Measurements from ENCODE around the gene KTN1. TPM values are rescaled to one million over a fixed set of nuclear protein-coding genes. Genes with fewer than 3 reads are reported as not detected.

KTN1 gene
- total RNA-seq, 1 experiment from 2014 or later: 55.8 TPM

GRCh38 chr14:55585854-55586253, 5.8 kb downstream of the KTN1 start:
- H3K36me3 ChIP-seq (replicated peaks; ENCODE audit: control insufficient read depth, insufficient read depth, low read length): no peaks in the 10 kb centered on the region
- H3K27me3 ChIP-seq (ENCODE audit: control insufficient read depth, insufficient read depth, low read length): no peaks in the 10 kb centered on the region
- DNase-seq: no peak
- no peak overlapping the region for H3K4me3 ChIP-seq (ENCODE audit: insufficient read depth, low read depth, low read length)

- H3K4me3 ChIP-seq (ENCODE audit: insufficient read depth, low read depth, low read length): no peak overlapping the region
- H3K27me3 ChIP-seq (ENCODE audit: control insufficient read depth, insufficient read depth, low read length): no peaks in the 10 kb centered on the region
- DNase-seq: no peak
- H3K36me3 ChIP-seq (replicated peaks; ENCODE audit: control insufficient read depth, insufficient read depth, low read length): no peaks in the 10 kb centered on the region
Measured at GRCh38 chr14:55586411-55586810, 6.4 kb downstream of the KTN1 start.

- H3K36me3 ChIP-seq (replicated peaks; ENCODE audit: control insufficient read depth, insufficient read depth, low read length): no peaks in the 10 kb centered on the region
- no peak for DNase-seq
- no peak overlapping the region for H3K4me3 ChIP-seq (ENCODE audit: insufficient read depth, low read depth, low read length)
- no peaks in the 10 kb centered on the region for H3K27me3 ChIP-seq (ENCODE audit: control insufficient read depth, insufficient read depth, low read length)
Measured at GRCh38 chr14:55587847-55588246, 7.8 kb downstream of the KTN1 start.

GRCh38 chr14:55588259-55588699, 8.3 kb downstream of the KTN1 start:
- Histone ChIP-seq H3K27me3 (ENCODE audit: control insufficient read depth, insufficient read depth, low read length) (no peaks in the 10 kb centered on the region), H3K4me3 (ENCODE audit: insufficient read depth, low read depth, low read length) (no peak overlapping the region), H3K36me3 (replicated peaks; ENCODE audit: control insufficient read depth, insufficient read depth, low read length) (no peaks in the 10 kb centered on the region)
- no peak for DNase-seq

- H3K27me3 ChIP-seq (ENCODE audit: control insufficient read depth, insufficient read depth, low read length): no peaks in the 10 kb centered on the region
Measured at GRCh38 chr14:55589171-55589570, 9.2 kb downstream of the KTN1 start.

GRCh38 chr14:55592436-55592835, 12.4 kb downstream of the KTN1 start:
- Histone ChIP-seq H3K27me3 (ENCODE audit: control insufficient read depth, insufficient read depth, low read length) (no peaks in the 10 kb centered on the region), H3K36me3 (replicated peaks; ENCODE audit: control insufficient read depth, insufficient read depth, low read length) (no peaks in the 10 kb centered on the region), H3K4me3 (ENCODE audit: insufficient read depth, low read depth, low read length) (no peak overlapping the region)
- no peak for DNase-seq

More at GRCh38 chr14:55589171-55589570, 9.2 kb downstream of the KTN1 start:
- no peak for DNase-seq
- Histone ChIP-seq H3K4me3 (ENCODE audit: insufficient read depth, low read depth, low read length) (no peak overlapping the region), H3K36me3 (replicated peaks; ENCODE audit: control insufficient read depth, insufficient read depth, low read length) (no peaks in the 10 kb centered on the region)

- Histone ChIP-seq H3K36me3 (replicated peaks; ENCODE audit: control insufficient read depth, insufficient read depth, low read length) (no peaks in the 10 kb centered on the region), H3K4me3 (ENCODE audit: insufficient read depth, low read depth, low read length) (no peak overlapping the region), H3K27me3 (ENCODE audit: control insufficient read depth, insufficient read depth, low read length) (no peaks in the 10 kb centered on the region)
- no peak for DNase-seq
Measured at GRCh38 chr14:55593698-55594097, 13.7 kb downstream of the KTN1 start.

- Histone ChIP-seq H3K36me3 (replicated peaks; ENCODE audit: control insufficient read depth, insufficient read depth, low read length) (no peaks in the 10 kb centered on the region), H3K4me3 (ENCODE audit: insufficient read depth, low read depth, low read length) (no peak overlapping the region), H3K27me3 (ENCODE audit: control insufficient read depth, insufficient read depth, low read length) (no peaks in the 10 kb centered on the region)
- DNase-seq: no peak
Measured at GRCh38 chr14:55599250-55599879, 19.4 kb downstream of the KTN1 start.

- H3K4me3 ChIP-seq (ENCODE audit: insufficient read depth, low read depth, low read length): no peak overlapping the region
- no peaks in the 10 kb centered on the region for H3K36me3 ChIP-seq (replicated peaks; ENCODE audit: control insufficient read depth, insufficient read depth, low read length)
- H3K27me3 ChIP-seq (ENCODE audit: control insufficient read depth, insufficient read depth, low read length): no peaks in the 10 kb centered on the region
- no peak for DNase-seq
Measured at GRCh38 chr14:55600784-55601561, 21.0 kb downstream of the KTN1 start.

GRCh38 chr14:55603401-55603953, 23.5 kb downstream of the KTN1 start:
- no peak for DNase-seq
- no peaks in the 10 kb centered on the region for H3K27me3 ChIP-seq (ENCODE audit: control insufficient read depth, insufficient read depth, low read length)
- no peak overlapping the region for H3K4me3 ChIP-seq (ENCODE audit: insufficient read depth, low read depth, low read length)
- H3K36me3 ChIP-seq (replicated peaks; ENCODE audit: control insufficient read depth, insufficient read depth, low read length): no peaks in the 10 kb centered on the region

- DNase-seq: no peak
- Histone ChIP-seq H3K4me3 (ENCODE audit: insufficient read depth, low read depth, low read length) (no peak overlapping the region), H3K27me3 (ENCODE audit: control insufficient read depth, insufficient read depth, low read length) (no peaks in the 10 kb centered on the region), H3K36me3 (replicated peaks; ENCODE audit: control insufficient read depth, insufficient read depth, low read length) (no peaks in the 10 kb centered on the region)
Measured at GRCh38 chr14:55604488-55604887, 24.5 kb downstream of the KTN1 start.

GRCh38 chr14:55604900-55605418, 25.0 kb downstream of the KTN1 start:
- H3K27me3 ChIP-seq (ENCODE audit: control insufficient read depth, insufficient read depth, low read length): no peaks in the 10 kb centered on the region
- DNase-seq: no peak
- H3K4me3 ChIP-seq (ENCODE audit: insufficient read depth, low read depth, low read length): no peak overlapping the region
- H3K36me3 ChIP-seq (replicated peaks; ENCODE audit: control insufficient read depth, insufficient read depth, low read length): no peaks in the 10 kb centered on the region

GRCh38 chr14:55605793-55606192, 25.8 kb downstream of the KTN1 start:
- no peak for DNase-seq
- H3K4me3 ChIP-seq (ENCODE audit: insufficient read depth, low read depth, low read length): no peak overlapping the region

GRCh38 chr14:55607386-55607785, 27.4 kb downstream of the KTN1 start:
- Histone ChIP-seq H3K36me3 (replicated peaks; ENCODE audit: control insufficient read depth, insufficient read depth, low read length) (no peaks in the 10 kb centered on the region), H3K27me3 (ENCODE audit: control insufficient read depth, insufficient read depth, low read length) (no peaks in the 10 kb centered on the region), H3K4me3 (ENCODE audit: insufficient read depth, low read depth, low read length) (no peak overlapping the region)
- DNase-seq: no peak

More at GRCh38 chr14:55605793-55606192, 25.8 kb downstream of the KTN1 start:
- H3K36me3 ChIP-seq (replicated peaks; ENCODE audit: control insufficient read depth, insufficient read depth, low read length): no peaks in the 10 kb centered on the region
- H3K27me3 ChIP-seq (ENCODE audit: control insufficient read depth, insufficient read depth, low read length): no peaks in the 10 kb centered on the region

GRCh38 chr14:55609681-55610080, 29.7 kb downstream of the KTN1 start:
- no peak overlapping the region for H3K4me3 ChIP-seq (ENCODE audit: insufficient read depth, low read depth, low read length)
- H3K36me3 ChIP-seq (replicated peaks; ENCODE audit: control insufficient read depth, insufficient read depth, low read length): no peaks in the 10 kb centered on the region; the same call in 1 of the 2 replicates
- DNase-seq: no peak
- no peaks in the 10 kb centered on the region for H3K27me3 ChIP-seq (ENCODE audit: control insufficient read depth, insufficient read depth, low read length)

All from H7 (cell line).